ENCODE measurements around the gene MYO7B. TPM values are rescaled to one million over a fixed set of nuclear protein-coding genes. Genes with fewer than 3 reads are reported as not detected.

The MYO7B gene
- total and polyA plus RNA-seq, 9 donors, result 0.05 to 0.95 (median 0.25) TPM; not detected in 3

DNA sequence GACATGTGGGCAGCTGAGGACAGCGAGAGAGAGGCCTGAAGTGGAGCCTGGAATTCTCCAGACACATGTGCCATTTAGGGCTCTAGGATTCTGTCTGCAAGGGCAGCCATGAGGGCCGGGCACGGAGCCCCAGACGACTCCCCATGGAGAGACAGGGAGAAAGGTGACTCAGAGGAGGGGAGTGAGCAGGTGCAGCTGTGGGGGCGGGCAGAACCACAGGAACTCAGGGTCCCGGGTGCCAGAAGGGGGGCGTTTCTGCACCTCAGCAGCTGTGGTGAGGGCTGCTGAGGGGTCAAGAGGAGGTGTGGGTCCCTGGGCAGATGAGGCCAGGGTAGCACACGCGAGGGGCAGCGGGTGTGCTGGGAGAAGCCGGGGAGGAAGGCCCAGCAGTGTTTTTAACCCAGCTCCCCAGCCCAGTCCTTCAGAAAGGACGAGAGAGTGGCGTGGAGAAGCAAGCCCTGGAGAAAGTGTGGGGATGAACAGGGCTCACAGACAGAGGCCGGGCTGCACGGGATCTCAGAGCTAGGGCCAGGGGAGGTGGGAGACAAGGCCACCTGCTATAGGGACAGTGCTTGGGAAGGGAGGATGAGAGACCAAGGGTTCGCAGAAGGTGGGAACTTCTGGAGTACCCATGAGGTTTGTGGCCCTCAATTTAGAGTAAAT is 118.1 kb downstream of the MYO7B start:
- DNase-seq, result no peak
- no peaks in the 10 kb centered on the region for H3K4me1 ChIP-seq (ENCODE audit: insufficient read depth)

DNA sequence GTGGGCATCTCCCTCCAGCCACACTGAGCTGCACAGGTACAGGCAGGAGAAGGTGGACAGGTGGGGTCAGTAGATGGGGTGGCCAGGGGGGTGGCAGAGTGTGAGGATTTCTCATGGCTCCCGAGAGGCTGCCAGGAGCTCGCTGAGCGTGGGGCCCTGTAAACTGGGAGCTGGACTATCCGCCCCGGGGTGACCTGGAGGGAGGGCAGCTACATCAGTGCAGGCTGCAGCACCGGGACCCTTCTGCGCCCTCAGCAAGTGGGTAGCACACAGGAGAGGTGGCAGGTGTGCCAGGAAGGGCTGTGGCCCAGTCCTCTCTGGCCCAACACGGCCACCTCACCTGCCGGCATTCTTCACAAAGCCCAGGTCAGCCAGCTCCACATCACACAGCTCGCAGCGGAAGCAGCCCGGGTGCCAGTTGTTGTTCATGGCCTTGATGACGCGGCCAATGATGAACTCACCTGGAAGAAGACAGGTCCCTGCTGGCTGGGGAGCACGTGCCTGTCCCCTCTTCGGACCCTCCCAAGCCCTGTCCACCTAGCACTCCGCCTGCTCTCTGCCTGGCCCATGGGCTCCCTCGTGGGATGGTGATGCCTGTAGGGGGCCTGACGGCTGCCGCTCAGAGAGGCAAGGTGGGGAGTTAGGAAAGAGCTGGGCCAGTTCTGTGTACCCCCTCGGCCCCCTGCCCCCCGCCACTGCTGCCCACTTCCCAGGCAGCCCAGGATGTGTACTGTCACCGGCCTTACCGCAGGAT is 118.8 kb downstream of the MYO7B start:
- Histone ChIP-seq H3K27ac (no peak overlapping the region), H3K9me3 (no peaks in the 10 kb centered on the region), H3K4me3 (no peak overlapping the region), H3K4me1 (ENCODE audit: insufficient read depth) (peaks cover 1% of the 10 kb centered on the region), H3K27me3 (no peaks in the 10 kb centered on the region), H3K36me3 (no peaks in the 10 kb centered on the region)
- no peak for DNase-seq
- WGBS, 3 donors, result 90 to 96% (median 94%) methylated on average over 24 of the region's 24 CpGs
- no peak for TF ChIP-seq POLR2A (IDR thresholded peaks at IDR 0.05)
- TF ChIP-seq EP300 (IDR thresholded peaks at IDR 0.05), result no peak
- TF ChIP-seq, protein P1, sequence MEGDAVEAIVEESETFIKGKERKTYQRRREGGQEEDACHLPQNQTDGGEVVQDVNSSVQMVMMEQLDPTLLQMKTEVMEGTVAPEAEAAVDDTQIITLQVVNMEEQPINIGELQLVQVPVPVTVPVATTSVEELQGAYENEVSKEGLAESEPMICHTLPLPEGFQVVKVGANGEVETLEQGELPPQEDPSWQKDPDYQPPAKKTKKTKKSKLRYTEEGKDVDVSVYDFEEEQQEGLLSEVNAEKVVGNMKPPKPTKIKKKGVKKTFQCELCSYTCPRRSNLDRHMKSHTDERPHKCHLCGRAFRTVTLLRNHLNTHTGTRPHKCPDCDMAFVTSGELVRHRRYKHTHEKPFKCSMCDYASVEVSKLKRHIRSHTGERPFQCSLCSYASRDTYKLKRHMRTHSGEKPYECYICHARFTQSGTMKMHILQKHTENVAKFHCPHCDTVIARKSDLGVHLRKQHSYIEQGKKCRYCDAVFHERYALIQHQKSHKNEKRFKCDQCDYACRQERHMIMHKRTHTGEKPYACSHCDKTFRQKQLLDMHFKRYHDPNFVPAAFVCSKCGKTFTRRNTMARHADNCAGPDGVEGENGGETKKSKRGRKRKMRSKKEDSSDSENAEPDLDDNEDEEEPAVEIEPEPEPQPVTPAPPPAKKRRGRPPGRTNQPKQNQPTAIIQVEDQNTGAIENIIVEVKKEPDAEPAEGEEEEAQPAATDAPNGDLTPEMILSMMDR (IDR thresholded peaks at IDR 0.05), result no peak
- intact Hi-C loops (cut with DNase I), result no loop called here

More for the DNA sequence above, 118.1 kb downstream of the MYO7B start:
- Histone ChIP-seq H3K27me3 (no peaks in the 10 kb centered on the region), H3K27ac (no peak overlapping the region), H3K4me3 (no peak overlapping the region), H3K9me3 (no peaks in the 10 kb centered on the region), H3K36me3 (no peaks in the 10 kb centered on the region)
- intact Hi-C loops (cut with DNase I), result no loop called here
- 77 to 82% (median 81%) methylated on average over 16 of the region's 16 CpGs for WGBS, 3 donors
- TF ChIP-seq, protein P1 (IDR thresholded peaks at IDR 0.05), result no peak
- no peak for TF ChIP-seq POLR2A (IDR thresholded peaks at IDR 0.05)
- no peak for TF ChIP-seq EP300 (IDR thresholded peaks at IDR 0.05)

DNA sequence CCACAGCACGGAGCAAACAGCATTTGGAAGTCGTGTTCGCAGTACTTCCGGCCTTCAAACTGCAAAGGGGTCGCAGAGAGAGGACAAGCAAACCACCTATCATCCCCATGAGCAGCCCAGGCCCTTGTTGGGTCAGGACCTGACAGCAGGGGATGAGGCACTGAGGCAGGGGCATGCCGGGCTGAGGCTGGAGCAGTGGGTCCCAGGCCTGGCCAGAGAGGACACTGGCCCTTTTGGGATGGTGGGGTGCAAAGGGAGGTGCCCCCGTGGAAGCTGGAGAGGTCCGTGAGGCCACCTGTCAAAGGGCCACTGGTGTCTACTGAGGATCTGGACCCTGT is 119.3 kb downstream of the MYO7B start:
- TF ChIP-seq POLR2A (IDR thresholded peaks at IDR 0.05) (no peak), EP300 (IDR thresholded peaks at IDR 0.05) (no peak)
- TF ChIP-seq, protein P1 (IDR thresholded peaks at IDR 0.05), result no peak
- DNase-seq, result no peak
- intact Hi-C loops (cut with DNase I), result no loop called here
- WGBS, 3 donors, result 91 to 96% (median 92%) methylated on average over 8 of the region's 8 CpGs
- no peaks in the 10 kb centered on the region for H3K9me3 ChIP-seq
- H3K27ac ChIP-seq, result no peak overlapping the region
- no peak overlapping the region for H3K4me3 ChIP-seq
- no peaks in the 10 kb centered on the region for H3K27me3 ChIP-seq
- peaks cover 4% of the 10 kb centered on the region for H3K4me1 ChIP-seq (ENCODE audit: insufficient read depth)
- H3K36me3 ChIP-seq, result no peaks in the 10 kb centered on the region

DNA sequence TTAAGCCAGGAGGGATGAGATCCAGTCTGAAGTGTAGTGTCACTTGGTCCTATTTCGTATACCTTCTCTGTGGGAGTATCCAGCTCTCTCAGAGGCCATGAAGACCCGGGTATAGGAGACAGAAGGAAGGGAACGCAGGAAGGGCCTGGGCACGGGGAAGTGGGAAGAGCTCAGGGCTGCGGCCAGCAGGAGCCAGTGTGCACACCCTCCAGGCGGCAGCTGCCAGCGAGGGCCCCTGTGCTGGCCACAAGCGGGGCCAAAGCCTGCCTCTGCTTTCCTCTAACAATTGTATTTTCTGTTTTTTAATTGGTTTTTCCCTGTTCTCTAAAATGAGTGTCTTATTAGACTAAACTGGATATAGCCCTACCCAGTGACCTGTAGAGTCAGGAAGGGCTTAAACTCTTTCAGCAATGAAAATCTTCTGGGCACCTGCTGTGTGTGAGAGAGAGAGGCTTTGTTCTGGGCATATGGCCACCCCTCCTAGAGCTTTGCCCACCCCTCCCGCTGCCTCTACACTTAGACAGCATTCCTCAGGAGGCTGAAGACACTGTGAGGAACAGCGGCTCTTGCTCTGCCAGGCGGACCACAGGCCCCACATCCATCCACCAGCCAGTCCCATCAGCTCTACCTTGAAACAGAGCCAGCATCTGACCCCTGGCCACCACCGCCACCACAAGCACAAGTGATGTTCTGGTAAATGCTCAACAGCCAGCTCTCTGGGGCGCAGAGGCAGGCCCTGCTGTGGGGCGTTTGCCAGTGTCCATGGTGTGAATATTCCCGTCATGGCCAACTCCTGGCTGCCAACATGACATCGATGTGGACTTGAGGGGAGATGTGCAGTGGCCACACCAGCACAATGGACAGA is 120.0 kb downstream of the MYO7B start:
- WGBS, 3 donors, result 87 to 92% (median 91%) methylated on average over 16 of the region's 16 CpGs
- Histone ChIP-seq H3K27ac (no peak overlapping the region), H3K4me3 (no peak overlapping the region), H3K36me3 (no peaks in the 10 kb centered on the region), H3K4me1 (ENCODE audit: insufficient read depth) (peaks cover 5% of the 10 kb centered on the region), H3K27me3 (no peaks in the 10 kb centered on the region), H3K9me3 (no peaks in the 10 kb centered on the region)
- intact Hi-C loops (cut with DNase I), result no loop called here
- TF ChIP-seq POLR2A (IDR thresholded peaks at IDR 0.05) (no peak), EP300 (IDR thresholded peaks at IDR 0.05) (no peak)
- TF ChIP-seq, protein P1 (IDR thresholded peaks at IDR 0.05), result no peak
- no peak for DNase-seq
